ENCODE measurements around the gene NCR3LG1.

NCR3LG1 gene

DNA sequence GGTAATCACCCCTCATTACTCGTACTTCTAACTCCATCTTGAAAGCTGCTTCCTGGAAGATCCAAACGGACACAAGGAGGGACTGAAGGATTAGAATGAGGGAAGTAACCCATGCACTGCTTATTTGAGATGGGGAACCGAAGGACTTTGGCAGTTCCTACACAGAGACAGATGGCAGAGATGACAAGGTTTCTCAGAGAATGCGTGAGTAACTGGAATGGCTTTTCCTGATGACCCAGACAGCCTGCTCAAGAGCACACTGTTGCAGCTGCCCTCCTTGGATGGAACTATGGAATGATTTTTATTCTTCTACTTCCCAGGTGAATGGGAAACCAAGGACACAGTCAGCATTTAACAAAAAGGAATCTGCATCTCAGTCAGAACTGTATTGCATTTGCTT lies 29.6 kb downstream of the NCR3LG1 start:
- no peak overlapping the region for H3K4me3 ChIP-seq (ENCODE audit: low read depth, low read length)
- no peak for DNase-seq (ENCODE audit: low read depth)
- TF ChIP-seq CTCF (IDR thresholded peaks at IDR 0.05; ENCODE audit: insufficient read depth, low read depth, low read length, missing control alignments), result no peak

DNA sequence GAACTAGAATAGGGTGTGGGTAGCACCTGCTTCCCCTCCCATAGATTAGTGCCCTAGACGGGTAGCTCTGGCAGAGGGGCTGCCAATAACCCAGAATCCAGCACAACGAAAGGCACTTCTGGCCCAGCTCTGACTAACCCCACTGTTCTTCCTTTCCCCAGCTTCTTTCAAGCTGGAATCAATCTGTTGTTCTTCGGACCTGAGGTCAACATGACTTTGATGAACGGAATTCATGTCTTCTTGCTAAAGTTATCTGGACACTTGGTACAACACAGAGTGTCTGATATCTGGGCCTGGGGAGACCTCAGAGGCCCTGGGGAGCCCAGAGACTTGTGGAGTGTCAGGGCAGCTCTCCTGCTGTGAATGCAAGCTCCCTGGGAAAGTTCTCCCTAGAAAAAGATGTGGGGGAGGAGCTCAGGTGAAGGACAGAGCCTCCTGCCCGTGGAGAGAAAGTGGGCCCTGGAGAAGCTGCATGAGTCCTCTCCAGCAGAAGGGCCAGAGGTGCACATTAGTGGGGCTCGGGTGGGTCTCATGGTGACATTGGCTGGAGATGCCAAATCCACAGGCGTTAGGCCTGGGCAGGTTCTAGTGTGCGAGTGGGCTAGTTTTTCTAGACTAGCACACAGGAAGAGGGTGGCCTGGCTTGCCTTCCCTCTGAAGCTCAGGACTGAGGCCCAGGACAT lies 30.6 kb downstream of the NCR3LG1 start:
- TF ChIP-seq CTCF (IDR thresholded peaks at IDR 0.05; ENCODE audit: insufficient read depth, low read depth, low read length, missing control alignments), result no peak
- H3K4me3 ChIP-seq (ENCODE audit: low read depth, low read length), result no peak overlapping the region
- DNase-seq (ENCODE audit: low read depth), result no peak

- no peak for TF ChIP-seq CTCF (IDR thresholded peaks at IDR 0.05; ENCODE audit: insufficient read depth, low read depth, low read length, missing control alignments)
- DNase-seq (ENCODE audit: low read depth), result no peak
- no peak overlapping the region for H3K4me3 ChIP-seq (ENCODE audit: low read depth, low read length)
These were observed 31.9 kb downstream of the NCR3LG1 start for GRCh38 chr11:17383461-17383860.

DNA sequence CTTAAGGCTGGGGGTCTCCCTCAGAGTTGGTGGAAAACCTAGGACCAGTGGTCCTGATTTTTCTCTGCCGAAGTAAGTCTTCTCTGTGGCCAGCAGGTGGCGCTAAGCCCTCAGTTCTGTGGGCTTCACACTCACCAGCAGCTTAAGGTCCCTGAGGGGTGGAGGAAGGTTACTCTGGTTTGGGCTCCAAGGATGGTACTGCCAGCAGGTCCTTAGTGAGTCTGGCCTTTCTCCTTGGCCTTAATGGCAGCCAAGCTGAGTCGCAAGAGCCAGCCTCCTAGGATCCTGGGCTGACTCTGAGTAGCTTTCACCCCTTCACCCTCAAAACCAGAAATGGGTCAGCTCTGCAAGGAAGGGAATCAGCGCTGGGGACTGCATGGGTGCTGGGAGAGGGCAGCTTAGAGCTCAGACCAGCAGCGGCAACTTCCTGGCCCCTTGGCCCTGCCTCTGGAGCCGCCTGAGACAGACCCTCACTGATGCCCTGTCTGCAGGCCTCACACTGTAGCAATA lies 32.5 kb downstream of the NCR3LG1 start:
- TF ChIP-seq CTCF (IDR thresholded peaks at IDR 0.05; ENCODE audit: insufficient read depth, low read depth, low read length, missing control alignments), result peak; percentile 85
- H3K4me3 ChIP-seq (ENCODE audit: low read depth, low read length), result no peak overlapping the region
- peak; percentile 89 for DNase-seq (ENCODE audit: low read depth)

GRCh38 chr11:17385492-17385891 lies 33.9 kb downstream of the NCR3LG1 start:
- no peak for TF ChIP-seq CTCF (IDR thresholded peaks at IDR 0.05; ENCODE audit: insufficient read depth, low read depth, low read length, missing control alignments)
- DNase-seq (ENCODE audit: low read depth), result no peak
- no peak overlapping the region for H3K4me3 ChIP-seq (ENCODE audit: low read depth, low read length)

GRCh38 chr11:17385926-17386325 lies 34.3 kb downstream of the NCR3LG1 start:
- DNase-seq (ENCODE audit: low read depth), result no peak
- no peak for TF ChIP-seq CTCF (IDR thresholded peaks at IDR 0.05; ENCODE audit: insufficient read depth, low read depth, low read length, missing control alignments)

More at GRCh38 chr11:17385926-17386325, 34.3 kb downstream of the NCR3LG1 start:
- H3K4me3 ChIP-seq (ENCODE audit: low read depth, low read length), result no peak overlapping the region
